HL-60/S4 treated with retinoic acid at 250 ng/mL for 4 days and 3 days (cell line): ENCODE data around the gene CHMP2A.
"Not testable (repeated sequence)": the region's sequence is repeated elsewhere in the genome, so short reads cannot be mapped to it uniquely, and the experiment has no call there.

Experiments used
- in situ Hi-C: fragments of 300-500 bp; cut with MboI; formaldehyde crosslinking; loops from 2 replicates; pipeline ENCODE4 v1.7.0; 2022; ENCODE audit warnings: low sequenced_read_pairs

Gene CHMP2A

GRCh38 chr19:58554494-58555368 is at the start of gene CHMP2A:
TSS of gene CHMP2A (minus strand) at chr19:58555105. CDS start at chr19:58554212, 893 bp downstream.
- in situ Hi-C loops = no loop called here

DNA sequence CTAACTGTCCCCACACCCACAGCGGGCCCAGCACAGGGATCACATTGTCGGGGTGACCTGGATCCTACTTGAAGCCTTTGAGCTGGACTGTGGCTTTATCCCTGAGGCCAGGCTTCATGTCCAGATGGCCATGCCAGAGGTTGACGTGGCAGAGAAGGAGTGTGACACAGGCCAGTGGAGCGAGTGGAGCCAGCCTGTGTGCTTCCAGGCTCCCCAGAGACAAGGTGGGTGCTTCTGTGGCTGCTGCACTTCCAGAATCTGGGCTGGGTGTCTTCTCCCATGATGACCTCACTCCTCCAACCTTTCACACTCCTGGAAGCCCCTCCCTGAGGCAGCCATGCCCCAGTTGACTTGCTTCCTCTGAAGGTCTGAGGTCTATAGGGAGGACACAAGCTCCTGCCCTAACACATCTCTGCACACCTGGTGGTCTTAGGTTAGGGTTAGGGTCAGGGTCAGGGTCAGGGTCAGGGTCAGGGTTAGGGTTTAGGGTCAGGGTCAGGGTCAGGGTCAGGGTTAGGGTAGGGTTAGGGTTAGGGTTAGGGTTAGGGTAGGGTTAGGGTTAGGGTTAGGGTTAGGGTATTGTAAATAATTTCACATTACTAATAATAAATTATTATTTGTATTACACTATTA is 31.3 kb upstream of the CHMP2A start:
- in situ Hi-C loops = no loop called here

DNA sequence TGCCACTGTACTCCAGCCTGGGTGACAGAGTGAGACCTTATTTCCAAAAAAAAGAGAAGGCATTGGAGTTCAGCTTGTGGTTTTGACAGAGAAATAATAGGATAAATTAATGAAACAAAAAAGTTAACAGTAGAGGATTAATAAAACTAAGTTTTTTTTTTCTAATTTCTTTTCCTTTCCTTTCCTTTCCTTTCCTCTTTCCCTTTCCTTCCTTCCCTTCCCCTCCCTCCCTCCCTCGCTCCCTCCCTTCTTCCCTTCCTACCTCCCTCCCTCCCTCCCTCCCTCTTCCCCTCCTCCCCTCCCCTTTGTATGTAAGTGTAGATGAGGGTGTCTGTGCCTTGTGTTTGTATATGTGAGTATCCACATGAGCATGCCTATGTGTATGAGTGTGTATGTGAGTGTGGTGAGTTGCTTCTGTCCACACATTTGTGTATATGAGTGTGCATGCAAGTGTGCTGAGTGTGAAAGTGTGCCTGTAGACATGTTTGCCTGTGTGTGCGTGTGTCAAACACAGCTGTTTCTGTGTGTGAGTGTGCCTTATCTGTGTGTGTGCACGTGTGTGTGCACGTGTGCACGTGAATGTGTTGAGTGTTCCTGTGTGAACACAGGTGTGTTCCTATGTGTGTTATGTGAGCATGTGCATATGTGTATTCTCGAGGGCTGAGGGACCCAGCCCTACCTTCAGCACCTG is 30.7 kb upstream of the CHMP2A start:
- in situ Hi-C loops = no loop called here

DNA sequence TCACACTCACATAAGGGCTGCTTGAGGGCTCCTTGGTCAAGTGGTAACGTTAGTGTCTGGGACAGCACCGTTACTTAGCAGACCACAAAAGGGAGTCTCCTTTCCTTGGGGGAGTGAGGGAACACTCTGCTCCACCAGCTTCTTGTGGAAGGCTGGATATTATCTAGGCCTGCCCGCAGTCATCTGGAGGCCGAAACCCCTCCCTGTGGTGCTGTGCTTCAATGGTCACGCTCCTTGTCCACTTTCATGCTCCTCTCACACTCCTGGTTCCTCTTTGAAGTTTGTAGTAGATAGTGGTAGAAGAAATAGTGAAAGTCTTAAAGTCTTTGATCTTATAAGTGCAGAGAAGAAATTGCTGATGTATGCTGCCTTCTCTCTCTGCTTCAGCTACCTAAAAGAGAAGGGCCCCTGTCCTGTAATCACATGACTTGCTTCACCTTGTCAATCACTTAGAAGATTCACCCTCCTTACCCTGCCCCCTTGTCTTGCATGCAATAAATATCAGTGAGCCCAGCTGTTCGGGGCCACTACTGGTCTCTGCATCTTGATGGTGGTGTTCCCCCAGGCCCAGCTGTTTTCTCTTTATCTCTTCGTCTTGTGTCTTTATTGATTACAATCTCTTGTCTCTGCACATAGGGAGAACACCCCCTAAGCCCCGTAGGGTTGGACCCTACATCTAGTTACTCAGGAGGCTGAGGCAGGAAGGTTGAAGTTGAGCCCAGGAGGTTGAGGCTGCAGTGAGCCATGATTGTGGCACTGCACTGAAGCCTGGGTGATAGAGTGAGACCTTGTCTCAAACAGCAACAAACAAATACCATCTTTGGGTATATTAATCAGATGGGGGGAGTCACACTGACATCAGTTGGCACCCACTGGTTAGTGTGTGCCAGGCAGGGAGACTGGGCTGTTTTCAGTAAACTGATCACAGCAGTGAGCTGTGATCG is 29.9 kb upstream of the CHMP2A start:
- in situ Hi-C loops = no loop called here

DNA sequence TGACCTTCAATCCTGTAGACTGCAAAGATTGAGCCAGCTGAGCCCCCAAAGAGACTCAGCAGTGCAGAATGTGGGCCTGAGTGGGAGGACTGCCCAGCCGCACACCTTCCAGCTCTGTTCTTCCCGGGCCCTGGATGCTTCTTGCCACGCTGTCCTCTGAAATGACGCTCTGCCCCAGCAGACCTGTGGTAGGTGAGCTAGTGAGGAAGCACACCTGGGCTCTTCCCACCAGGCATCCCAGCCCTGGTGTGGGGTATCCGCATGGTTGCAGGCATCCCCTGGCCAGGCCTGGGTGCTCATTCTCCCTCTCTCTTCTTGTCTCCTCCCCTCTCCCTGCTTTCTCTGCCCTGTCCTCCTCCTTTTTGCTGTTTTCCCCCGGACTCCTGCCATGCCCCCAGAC is 28.1 kb upstream of the CHMP2A start:
- in situ Hi-C loops = no loop called here

DNA sequence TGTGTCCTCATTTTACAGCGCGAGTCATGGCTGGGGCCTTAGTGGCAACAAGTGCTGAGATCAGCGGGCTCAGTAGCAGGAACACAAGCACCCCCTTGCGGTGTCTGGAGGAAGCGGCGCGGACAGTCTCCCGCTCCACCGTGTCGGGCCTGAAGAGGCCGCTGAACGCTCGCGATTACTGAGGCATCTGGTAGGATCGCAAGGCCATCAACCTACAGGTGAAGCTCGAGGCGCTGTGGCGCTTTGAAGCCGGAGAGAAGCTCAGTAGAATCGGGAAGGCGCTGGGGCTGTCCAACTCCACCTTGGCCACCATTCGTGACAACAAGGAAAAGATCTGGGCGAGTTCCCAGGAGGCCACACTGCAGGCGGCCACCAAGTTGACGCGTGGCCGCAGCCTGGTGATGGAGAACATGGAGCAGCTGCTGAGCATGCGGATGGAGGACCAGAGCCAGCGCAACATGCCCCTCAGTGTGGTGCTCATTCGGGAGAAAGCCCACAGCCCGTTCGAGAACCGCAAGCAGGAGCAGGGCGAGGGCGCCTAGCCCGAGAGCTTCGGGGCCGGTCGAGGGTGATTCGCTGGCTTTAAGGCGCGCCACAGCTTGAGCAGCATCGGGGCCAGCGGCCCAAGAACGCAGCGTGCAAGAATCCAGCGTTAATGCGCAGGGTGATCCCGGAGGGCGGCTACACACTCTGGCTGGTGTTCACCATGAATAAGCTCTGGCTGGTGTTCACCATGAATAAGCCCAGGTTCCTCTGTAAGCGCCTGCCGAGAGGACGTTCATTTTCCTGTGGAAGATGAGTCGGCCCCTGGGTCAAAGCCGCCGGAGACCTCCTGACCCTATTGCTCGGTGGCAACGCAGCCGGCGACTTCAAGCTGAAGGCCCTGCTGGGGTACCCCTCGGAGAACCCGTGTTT is 26.6 kb upstream of the CHMP2A start:
- in situ Hi-C loops = no loop called here

DNA sequence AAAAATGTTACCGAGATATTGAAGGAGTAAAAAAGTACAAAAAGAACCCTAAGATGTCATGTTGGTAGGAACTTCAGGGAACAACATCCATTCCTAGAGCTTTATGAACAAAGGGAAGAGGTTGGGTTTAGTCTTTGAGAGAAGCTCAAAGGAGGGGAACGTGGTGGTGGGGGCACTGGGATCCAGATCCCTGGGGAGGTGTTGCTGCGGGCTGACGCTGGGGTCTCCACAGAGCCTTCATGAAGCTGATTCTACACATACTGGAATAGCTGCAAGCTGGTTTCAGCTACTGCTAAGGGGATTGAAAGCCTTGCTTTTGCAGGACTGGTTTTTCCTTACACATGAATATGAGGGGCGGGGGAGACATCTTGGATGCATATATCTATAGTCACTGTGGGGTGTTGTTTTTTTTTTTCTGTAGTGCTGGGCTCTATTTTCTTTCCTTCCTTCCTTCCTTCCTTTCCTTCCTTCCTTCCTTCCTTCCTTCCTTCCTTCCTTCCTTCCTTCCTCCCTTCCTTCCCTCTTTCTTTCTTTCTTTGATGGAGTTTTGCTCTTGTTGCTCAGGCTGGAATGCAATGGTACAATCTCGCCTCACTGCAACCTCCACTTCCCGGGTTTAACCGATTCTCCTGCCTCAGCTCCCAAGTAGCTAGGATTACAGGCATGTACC is 24.7 kb upstream of the CHMP2A start:
- in situ Hi-C loops = no loop called here

- in situ Hi-C loops = no loop called here
Observed at GRCh38 chr19:58578012-58578925, 23.4 kb upstream of the CHMP2A start.

GRCh38 chr19:58577581-58577980 is 22.7 kb upstream of the CHMP2A start:
- in situ Hi-C loops = not testable (repeated sequence)

DNA sequence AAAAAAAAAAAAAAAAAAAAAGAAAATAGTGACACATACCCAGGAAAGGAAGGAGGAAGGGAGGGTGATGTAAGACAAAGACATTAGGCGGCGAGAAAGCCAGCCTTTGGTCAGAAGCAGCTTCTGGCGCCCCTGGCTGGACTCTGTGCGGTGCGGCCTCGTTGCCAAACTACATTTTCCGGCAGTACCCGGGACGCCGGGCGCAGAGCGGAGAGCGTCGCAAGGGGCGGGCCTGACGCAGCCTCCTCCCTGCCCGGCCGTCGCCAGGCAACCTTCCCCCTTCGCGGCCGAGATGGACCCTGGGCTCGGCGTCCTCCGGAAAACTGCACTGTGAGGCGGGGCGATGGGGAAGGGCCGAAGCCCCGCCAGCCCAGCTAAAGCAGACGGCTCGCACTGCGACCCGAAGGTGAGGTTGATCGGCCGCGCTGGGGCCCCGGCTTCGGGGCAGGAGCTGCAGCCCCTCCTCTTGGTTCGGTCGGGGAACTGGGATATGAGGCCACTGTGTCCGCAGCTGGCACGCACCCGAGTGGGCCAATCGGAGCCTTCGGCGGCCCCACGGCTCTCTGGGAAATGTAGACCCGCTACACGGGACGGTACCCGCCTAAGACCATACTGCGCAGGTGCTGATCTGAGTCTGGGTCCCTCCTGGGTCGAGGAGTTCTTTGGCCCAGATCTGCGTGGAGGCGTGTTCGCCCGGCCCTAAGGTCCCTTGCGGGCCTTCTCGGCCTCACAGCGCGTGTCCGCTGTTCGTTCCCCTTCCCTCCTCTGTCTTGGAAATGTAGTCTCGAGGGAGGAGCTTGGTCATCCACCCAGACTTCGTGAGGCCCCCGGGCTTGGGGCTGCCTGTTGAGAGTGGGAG is 20.5 kb upstream of the CHMP2A start:
- in situ Hi-C loops = no loop called here

DNA sequence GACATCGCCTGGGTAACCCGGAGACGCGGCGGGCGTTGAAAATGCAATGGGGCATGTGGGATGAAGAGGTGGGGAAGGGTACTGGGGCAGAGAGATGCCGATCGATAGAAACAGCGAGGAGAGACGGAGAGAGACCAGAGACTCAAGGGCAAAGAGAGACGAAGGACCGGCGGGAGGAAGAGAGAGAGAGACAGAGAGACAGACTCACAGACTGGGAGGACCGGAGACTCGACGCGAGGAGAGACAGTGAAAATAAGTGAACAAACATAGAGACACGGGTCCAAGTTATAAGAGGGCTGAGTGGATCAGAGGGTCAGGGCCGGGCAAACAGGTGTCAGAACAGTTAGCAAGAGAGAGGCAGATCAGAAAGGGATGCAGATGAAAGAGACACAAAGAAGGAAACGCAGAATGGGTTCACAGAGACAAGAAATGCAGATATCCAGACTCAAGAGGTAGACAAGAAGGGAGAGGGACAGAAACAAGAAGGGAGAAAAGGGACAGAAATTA is 18.8 kb upstream of the CHMP2A start:
- in situ Hi-C loops = no loop called here

DNA sequence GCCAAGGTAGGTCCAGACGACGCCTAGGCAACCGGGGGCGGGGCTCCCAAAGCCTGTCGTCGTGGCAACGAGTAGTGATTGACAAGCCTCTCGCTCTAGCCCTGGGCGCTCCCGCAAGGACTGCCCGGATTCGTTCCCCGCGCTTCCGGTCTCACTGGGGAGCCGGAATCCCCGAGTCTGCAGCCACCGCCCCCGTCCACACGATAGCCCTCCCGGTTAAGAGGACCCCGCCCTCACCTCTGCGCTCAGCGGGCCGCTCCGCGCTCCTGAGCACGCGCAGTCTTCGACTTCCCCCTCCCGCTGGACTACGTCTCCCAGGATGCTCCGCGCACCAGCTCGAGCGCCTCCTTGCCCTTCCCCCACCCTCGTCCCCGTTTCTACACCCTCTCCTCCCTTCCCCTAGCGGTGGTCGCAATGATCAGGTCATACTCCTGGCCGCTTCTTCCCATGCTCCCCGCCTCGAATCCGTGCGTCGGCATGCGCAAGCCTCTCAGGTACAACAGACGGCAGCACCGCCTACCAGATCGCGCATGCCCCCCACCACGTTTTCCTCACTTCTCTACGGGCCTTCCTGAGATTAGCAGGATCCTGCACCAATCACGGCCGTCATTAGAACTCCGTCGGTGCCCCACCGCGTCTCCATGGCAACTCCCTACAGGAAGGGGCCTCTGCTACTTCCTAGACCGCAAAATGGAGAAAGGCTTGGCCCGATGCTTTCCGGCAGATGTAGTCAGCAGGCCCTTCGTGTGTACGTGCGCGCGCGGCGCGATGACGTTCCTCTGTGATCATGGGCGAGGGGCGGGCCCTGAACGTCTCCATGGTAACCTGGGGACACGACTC is 18.1 kb upstream of the CHMP2A start, which contains the start of gene MZF1:
TSS of gene MZF1 (minus strand) at position 518 of the 840 bp plus-strand sequence. CDS start 1,946 bp downstream, outside the sequence.
- in situ Hi-C loops = no loop called here

GRCh38 chr19:58572026-58572817 is 17.3 kb upstream of the CHMP2A start:
- in situ Hi-C loops = no loop called here

- in situ Hi-C loops = no loop called here
Observed at GRCh38 chr19:58571575-58571947, 16.7 kb upstream of the CHMP2A start.
